GM19035 (cell line): ENCODE measurements around the gene C12orf60.

Source experiments
- ATAC-seq: cut with Tn5 transposase; IDR thresholded peaks from one replicate; pipeline ENCODE4 v1.9.1; 2021; ENCODE audit not compliant: unreplicated experiment

Gene C12orf60

DNA sequence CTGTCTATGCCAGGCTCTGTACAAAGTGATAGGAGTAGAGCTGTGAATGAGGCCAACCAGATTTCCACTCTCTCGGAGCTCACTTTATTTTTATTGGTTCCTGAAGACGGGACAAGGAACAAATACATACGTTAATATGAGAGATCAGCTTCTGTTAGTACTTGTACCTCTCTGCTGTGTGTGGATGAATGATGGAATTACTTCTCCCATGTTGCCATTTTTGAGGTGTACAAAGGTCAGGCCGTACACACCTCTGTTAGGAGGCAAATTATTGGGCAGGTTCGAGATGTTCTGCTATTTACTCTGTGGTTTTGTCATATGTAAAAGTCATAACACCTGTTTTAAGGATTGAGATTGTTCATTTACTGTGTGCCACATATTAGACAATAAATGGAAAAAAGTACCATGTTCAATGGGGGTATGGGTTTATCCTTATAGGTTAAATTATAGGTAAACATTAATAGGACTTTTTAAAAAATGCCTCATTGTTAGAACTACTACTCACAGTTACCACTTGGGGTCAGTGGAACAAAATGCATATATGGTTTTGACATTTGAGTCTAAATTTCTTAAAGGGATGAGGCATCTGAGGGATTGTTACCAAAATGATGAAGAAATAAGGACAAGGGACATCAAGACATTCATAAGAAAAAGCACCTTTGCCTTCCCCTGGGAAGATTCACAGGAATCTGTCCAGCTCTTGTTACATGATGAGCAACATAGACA is 27.1 kb upstream of the C12orf60 start:
- ATAC-seq: no peak

GRCh38 chr12:14777271-14777670 is 26.2 kb upstream of the C12orf60 start:
- ATAC-seq: no peak

DNA sequence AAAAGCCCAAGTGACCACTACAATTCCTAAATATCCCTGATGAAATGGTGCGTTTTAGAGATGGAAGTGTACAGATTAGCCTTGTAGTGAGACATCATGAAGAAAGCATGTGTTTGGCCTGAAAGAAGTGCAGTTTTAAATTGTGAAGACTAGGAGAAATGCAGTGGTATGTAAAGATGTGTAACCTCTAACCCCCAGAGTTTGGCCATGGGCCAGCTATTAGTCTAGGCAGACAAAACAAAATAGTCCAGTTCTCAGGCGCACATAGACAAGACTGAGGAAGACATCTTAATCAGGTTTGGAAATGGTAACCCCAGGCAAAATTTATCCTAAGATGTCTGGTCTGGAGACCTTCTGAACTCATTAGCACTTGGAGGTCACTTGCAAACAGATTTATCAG is 23.6 kb upstream of the C12orf60 start:
- no peak for ATAC-seq

GRCh38 chr12:14780859-14781258 is 22.6 kb upstream of the C12orf60 start:
- no peak for ATAC-seq

DNA sequence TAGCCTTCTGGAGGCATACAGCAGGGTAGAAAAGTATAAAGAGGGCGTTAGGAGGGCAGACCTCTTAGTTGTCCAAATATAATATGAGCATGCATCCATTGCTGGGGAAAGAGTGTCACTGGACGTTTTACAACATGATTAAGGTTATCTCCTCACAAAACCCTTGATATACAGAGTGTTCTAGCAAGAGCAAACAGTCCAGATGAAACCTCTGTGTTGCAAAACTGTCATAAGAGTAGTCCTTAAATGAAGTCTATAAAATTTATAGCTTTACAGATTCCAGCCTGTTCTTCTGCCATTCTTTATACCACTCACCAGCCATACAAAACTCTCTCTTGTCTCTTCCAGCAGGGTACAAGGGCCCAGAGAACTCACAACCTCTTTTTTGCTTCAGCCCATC is 21.9 kb upstream of the C12orf60 start:
- ATAC-seq: no peak

DNA sequence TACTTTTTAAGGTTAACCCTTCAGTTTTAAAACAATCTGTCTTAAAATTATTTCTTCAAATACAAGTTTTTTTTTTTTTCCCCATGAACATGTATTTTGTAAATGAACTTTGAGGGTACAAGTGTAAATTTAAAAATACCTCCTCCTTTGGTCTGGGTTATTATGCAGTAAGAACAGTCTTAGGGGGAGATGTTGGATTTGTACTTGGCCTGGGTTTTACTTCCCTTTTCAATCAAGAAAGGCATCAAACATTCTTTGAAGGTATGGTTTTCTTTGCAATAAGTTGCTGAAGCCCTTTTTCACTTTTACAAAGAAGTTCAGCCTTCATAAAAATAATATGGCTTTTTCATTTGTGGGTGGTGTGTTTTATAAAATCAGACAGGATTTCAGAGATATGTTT is 20.7 kb upstream of the C12orf60 start:
- no peak for ATAC-seq

GRCh38 chr12:14784471-14784870 is 19.0 kb upstream of the C12orf60 start:
- no peak for ATAC-seq

- no peak for ATAC-seq
Measured at GRCh38 chr12:14785568-14785967, 17.9 kb upstream of the C12orf60 start.

DNA sequence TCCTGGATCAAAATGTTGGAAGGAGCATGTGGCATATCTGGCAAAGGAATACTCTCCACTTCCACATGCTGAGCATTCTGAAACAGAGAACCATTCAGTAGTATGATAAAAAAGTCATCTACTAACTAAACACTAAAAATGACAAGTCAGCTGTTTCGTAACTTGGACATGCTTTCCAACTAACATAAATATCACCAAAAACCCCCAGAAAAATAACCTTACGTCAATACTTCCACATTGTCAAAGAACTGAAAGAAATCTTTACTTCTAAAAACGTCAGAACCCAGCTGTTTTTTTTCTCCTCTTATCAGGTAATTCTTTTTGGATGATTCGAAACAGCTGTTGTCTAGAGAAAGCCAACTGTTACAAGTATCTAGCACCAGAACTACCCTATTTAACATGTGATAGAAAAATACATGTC is 8.4 kb upstream of the C12orf60 start:
- no peak for ATAC-seq

GRCh38 chr12:14802247-14802646 is 1.2 kb upstream of the C12orf60 start:
- ATAC-seq: no peak

DNA sequence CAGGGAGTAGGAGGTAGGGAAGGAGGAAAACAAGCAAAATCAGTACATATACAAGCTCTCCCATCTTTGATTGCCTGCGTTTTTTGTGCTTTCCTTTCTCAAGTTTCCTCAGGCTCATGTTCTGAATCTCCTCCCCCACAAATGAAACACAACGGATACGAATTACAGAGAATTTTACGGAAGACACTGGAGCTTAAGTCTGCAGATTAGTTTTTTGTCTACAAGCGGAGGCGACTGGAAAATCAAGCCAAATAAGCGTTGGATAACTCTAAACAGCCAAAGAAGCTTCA is 804 bp upstream of the C12orf60 start:
- ATAC-seq: no peak

- peak; percentile 21 for ATAC-seq
Measured at GRCh38 chr12:14803830-14804160, 325 bp downstream of the C12orf60 start.

- ATAC-seq: no peak
Measured at GRCh38 chr12:14810167-14810952, 6.9 kb downstream of the C12orf60 start.

DNA sequence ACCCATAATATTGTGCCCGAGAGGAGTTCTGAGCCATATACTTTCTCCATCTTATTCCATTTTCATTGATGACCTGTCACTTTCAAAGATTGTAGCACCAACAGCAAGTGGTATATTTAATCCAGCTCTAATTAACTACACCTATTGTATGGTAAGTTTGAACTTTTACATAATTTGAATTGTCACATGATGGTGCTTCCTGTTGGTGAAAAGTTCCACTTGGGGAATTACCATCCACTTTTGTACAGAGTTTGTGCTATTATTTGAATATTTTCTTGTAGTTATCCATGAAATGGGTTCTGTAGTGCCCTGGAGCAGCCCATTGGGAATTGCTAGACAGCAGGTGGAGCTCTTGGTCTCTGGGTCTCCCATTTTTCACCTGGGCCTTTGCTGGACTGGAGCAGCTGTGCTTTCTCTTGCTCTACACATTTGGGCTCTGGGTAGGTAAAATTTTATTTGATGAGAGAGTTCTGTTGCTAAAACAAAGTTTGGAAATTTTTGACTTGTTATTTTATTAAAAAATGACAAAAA is 7.5 kb downstream of the C12orf60 start:
- ATAC-seq: no peak

DNA sequence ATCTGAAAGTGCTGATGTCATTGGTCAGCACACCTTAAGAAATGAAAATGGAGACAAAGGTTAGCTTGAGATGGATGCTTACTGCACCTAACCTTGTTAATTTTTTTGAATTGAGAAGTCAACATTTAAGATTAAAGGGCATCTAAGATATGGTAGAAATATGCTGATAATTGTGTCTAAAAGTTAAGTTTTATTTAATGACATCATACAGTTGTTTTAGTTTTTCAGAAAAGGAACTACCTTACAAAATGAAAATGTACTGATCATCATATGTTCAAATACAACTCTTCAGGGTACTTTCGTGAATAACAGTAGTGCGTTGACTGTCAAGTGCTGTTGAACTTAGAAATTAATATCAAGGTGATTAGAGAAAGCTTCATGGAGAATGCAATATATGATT is 8.0 kb downstream of the C12orf60 start:
- ATAC-seq: no peak

- no peak for ATAC-seq
Measured at GRCh38 chr12:14814014-14814413, 10.5 kb downstream of the C12orf60 start, which contains the start of gene SMCO3. Gene SMCO3, minus strand, starts transcription at chr12:14814182. Its CDS starts 7,502 bp downstream, at chr12:14806680.

GRCh38 chr12:14824012-14824634 is 20.7 kb downstream of the C12orf60 start:
- ATAC-seq: no peak

DNA sequence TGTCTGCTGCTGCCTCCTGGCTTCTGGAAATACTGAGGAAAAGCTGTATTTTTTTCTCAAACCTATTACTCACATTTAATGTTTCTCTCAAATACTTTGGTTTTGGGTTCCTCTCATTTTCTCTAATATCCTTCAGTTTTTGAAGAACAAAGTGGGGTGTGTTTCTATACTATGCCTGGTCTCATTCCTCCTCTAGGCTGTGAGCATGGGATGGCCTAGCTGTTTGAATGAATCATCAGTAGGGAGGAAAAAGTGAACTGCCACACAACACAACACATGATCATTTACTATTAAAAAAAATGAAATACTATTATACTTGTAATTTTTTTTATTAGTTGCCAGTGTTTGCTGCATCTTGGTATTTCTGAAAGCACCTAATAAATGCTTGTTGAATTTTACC is 21.8 kb downstream of the C12orf60 start:
- ATAC-seq: no peak

DNA sequence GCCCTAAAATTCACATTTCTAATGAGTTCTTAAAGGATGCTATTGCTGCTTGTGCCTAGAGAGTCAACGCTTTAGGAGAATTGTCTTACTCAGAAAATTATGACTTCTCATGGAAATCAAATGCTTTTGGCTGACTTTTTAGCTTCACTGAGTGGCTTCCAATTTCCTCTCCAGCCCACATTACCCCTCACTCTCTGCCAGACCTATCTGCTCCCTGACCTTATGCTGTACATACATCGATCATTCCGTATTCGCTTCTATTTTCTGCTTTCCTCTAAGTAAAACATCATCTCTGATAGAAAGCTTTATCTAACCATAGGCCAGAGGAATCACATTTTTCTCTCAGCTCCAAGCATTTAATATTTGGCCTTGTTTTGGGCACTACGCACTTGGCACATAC is 23.0 kb downstream of the C12orf60 start:
- ATAC-seq: no peak

DNA sequence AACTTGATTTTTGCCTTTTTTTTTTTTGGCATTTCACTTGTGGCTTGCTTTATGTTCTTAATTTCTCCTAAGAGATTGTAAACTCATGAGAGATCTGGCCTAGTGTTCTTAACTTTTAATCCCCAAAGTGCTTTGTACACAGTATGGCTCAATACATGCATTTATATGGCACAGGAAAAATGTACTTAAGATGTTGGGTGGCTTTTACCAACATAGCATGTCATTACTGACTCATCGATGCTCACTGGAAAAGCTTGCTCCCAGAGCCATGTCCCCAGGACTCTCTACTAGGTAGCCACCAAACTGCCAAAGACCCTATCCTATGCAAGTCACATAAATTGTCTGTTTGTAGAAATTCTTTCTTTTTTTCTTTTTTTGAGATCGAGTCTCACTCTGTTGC is 23.6 kb downstream of the C12orf60 start:
- no peak for ATAC-seq

GRCh38 chr12:14828892-14829291 is 25.4 kb downstream of the C12orf60 start:
- ATAC-seq: no peak

DNA sequence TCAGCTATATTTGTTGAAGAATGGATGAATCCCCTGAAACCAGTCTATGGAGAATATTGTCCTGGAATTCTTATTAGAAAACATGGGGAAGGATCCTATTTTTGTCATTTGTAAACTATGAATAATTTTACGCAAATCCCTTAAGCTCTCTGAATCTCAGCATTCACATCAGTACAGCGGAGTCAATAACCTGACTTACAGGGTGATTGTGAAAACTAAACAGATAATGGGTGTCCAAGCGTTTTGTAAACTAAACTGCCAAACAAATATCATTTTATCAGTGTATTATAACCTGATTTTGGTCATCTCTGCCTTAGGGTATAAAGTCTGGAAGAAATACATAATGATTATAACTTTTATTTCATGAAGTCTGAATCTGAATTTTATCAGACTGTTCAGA is 29.9 kb downstream of the C12orf60 start:
- no peak for ATAC-seq
